ENCODE measurements around the gene RUFY3. TPM values are rescaled to one million over a fixed set of nuclear protein-coding genes. Genes with fewer than 3 reads are reported as not detected.

The RUFY3 gene
- total RNA-seq, 1 experiment from 2014 or later, result 32.9 TPM

DNA sequence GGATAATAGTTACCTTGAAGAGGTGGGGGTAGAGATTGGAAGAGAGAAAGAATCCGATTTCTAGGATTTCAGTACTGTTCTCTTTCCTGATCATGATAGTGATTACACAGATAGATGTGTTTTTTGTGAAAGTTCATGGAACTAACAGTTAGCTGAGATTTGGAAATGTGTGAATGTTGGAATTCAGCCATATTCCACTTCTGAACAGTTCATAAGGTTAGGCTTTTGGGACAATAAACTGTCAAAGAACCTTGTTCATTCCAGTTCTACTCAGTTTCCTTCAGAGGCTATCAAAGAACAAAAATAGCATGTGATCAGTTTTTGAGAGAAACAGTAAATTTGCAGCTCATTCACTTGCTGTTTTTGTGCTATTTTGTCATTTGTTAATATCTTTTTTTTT, 43.6 kb downstream of the RUFY3 start:
- ATAC-seq (no peak), DNase-seq (ENCODE audit: low read depth, low spot score) (no peak)
- intact Hi-C loops (cut with micrococcal nuclease), result no loop called here
- Histone ChIP-seq H3K27me3 (ENCODE audit: insufficient read depth, low read length) (no peaks in the 10 kb centered on the region), H3K79me2 (ENCODE audit: insufficient read depth, low read length) (no peaks in the 10 kb centered on the region), H3K4me1 (ENCODE audit: control insufficient read depth in 1 of 2, insufficient read depth in 2 of 2, low read length in 2 of 2) (no peaks in the 10 kb centered on the region), H3K36me3 (ENCODE audit: control insufficient read depth in 1 of 2, insufficient read depth in 2 of 2, low read length in 2 of 2) (no peaks in the 10 kb centered on the region), H3K9me3 (ENCODE audit: control insufficient read depth in 1 of 2, insufficient read depth in 1 of 2, low read depth in 1 of 2, low read length in 2 of 2) (no peaks in the 10 kb centered on the region), H3K9ac (ENCODE audit: low read length) (no peak overlapping the region), H3K9me2 (ENCODE audit: insufficient read depth) (no peaks in the 10 kb centered on the region), H3K4me2 (ENCODE audit: low read length) (no peak overlapping the region), H3K4me3 (replicated peaks in 1 of 2; ENCODE audit: low read depth in 1 of 2, low read length in 2 of 2) (no peak overlapping the region), H2AFZ (ENCODE audit: low read depth, low read length, poor library complexity, severe bottlenecking) (no peak overlapping the region), H3K27ac (ENCODE audit: low read depth, low read length) (no peak overlapping the region), H4K20me1 (ENCODE audit: insufficient read depth) (no peaks in the 10 kb centered on the region)
- BruUV-seq (replicated peaks), result no TSS peak
- POLR2A ChIA-PET, result no interaction called here
- RAD21 ChIA-PET (ENCODE audit: low non-redundant PET in 1 of 2, low total read pairs in 2 of 2, uncharacterized antibody in 2 of 2, unreplicated experiment in 2 of 2), result no interaction called here
- CTCF ChIA-PET, result no interaction called here
- TF ChIP-seq EZH2phosphoT487 (IDR thresholded peaks at IDR 0.05; ENCODE audit: borderline replicate concordance), result no peak
- TF ChIP-seq CBX3 (IDR thresholded peaks at IDR 0.05; ENCODE audit: low read depth), result no peak
- TF ChIP-seq, protein P1, sequence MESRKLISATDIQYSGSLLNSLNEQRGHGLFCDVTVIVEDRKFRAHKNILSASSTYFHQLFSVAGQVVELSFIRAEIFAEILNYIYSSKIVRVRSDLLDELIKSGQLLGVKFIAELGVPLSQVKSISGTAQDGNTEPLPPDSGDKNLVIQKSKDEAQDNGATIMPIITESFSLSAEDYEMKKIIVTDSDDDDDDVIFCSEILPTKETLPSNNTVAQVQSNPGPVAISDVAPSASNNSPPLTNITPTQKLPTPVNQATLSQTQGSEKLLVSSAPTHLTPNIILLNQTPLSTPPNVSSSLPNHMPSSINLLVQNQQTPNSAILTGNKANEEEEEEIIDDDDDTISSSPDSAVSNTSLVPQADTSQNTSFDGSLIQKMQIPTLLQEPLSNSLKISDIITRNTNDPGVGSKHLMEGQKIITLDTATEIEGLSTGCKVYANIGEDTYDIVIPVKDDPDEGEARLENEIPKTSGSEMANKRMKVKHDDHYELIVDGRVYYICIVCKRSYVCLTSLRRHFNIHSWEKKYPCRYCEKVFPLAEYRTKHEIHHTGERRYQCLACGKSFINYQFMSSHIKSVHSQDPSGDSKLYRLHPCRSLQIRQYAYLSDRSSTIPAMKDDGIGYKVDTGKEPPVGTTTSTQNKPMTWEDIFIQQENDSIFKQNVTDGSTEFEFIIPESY (IDR thresholded peaks at IDR 0.05; ENCODE audit: extremely low read depth, insufficient replicate concordance, low read length), result no peak
- TF ChIP-seq MAX (IDR thresholded peaks at IDR 0.05), result no peak
- TF ChIP-seq EGR1 (IDR thresholded peaks at IDR 0.05; ENCODE audit: low read depth), result no peak
- no peak for TF ChIP-seq REST (IDR thresholded peaks at IDR 0.05; ENCODE audit: low read depth)
- no peak for TF ChIP-seq POLR2AphosphoS5 (IDR thresholded peaks at IDR 0.05; ENCODE audit: low read depth, low read length)
- no peak for TF ChIP-seq SIN3A (IDR thresholded peaks at IDR 0.05; ENCODE audit: low read depth)
- TF ChIP-seq FOSL1 (IDR thresholded peaks at IDR 0.05; ENCODE audit: low read depth), result no peak
- no peak for TF ChIP-seq RAD21 (IDR thresholded peaks at IDR 0.05; ENCODE audit: low read depth)
- no peak for TF ChIP-seq POLR2A (IDR thresholded peaks at IDR 0.05; ENCODE audit: borderline replicate concordance, extremely low read depth, insufficient read depth, insufficient read length)
- TF ChIP-seq ZNF274 (IDR thresholded peaks at IDR 0.05; ENCODE audit: low read depth, low read length), result no peak
- no peak for TF ChIP-seq YY1 (IDR thresholded peaks at IDR 0.05; ENCODE audit: extremely low read depth, insufficient replicate concordance, low read depth, low read length)
- TF ChIP-seq CEBPB (IDR thresholded peaks at IDR 0.05; ENCODE audit: low read depth), result no peak
- no peak for TF ChIP-seq SP1 (IDR thresholded peaks at IDR 0.05; ENCODE audit: low read depth)
- TF ChIP-seq, protein P2, sequence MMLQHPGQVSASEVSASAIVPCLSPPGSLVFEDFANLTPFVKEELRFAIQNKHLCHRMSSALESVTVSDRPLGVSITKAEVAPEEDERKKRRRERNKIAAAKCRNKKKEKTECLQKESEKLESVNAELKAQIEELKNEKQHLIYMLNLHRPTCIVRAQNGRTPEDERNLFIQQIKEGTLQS (IDR thresholded peaks at IDR 0.05), result no peak
- TF ChIP-seq JUND (IDR thresholded peaks at IDR 0.05), result no peak
- TF ChIP-seq, protein P3, sequence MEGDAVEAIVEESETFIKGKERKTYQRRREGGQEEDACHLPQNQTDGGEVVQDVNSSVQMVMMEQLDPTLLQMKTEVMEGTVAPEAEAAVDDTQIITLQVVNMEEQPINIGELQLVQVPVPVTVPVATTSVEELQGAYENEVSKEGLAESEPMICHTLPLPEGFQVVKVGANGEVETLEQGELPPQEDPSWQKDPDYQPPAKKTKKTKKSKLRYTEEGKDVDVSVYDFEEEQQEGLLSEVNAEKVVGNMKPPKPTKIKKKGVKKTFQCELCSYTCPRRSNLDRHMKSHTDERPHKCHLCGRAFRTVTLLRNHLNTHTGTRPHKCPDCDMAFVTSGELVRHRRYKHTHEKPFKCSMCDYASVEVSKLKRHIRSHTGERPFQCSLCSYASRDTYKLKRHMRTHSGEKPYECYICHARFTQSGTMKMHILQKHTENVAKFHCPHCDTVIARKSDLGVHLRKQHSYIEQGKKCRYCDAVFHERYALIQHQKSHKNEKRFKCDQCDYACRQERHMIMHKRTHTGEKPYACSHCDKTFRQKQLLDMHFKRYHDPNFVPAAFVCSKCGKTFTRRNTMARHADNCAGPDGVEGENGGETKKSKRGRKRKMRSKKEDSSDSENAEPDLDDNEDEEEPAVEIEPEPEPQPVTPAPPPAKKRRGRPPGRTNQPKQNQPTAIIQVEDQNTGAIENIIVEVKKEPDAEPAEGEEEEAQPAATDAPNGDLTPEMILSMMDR (IDR thresholded peaks at IDR 0.05 in 2 of 3, conservative IDR thresholded peaks at IDR 0.05 in 1 of 3; ENCODE audit: borderline replicate concordance in 1 of 3, insufficient read depth in 1 of 3, low read depth in 2 of 3, low read length in 2 of 3), result no peak

All from HCT116 (cell line).